ENCODE results near the gene DMRTA2.
"Not testable (repeated sequence)": the region's sequence is repeated elsewhere in the genome, so short reads cannot be mapped to it uniquely, and the experiment has no call there.

The DMRTA2 gene

DNA sequence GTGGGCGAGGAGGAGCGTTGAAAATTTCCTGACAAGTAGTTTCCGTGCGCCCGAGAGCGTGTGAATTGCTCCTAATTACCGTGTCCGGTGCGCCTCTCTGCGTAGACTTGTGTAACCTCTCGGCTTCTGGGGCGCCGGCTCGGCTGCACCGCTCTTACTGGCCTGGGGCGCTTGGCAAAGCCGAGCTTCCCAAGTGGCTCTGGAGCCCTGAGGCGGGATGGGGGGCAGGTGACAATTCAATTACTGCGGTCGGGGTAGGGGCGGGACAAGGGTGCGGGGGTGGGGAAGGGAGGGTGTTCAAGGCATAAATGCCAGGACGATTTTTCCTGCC is 392 bp upstream of the DMRTA2 start:
- no peak for DNase-seq

DNA sequence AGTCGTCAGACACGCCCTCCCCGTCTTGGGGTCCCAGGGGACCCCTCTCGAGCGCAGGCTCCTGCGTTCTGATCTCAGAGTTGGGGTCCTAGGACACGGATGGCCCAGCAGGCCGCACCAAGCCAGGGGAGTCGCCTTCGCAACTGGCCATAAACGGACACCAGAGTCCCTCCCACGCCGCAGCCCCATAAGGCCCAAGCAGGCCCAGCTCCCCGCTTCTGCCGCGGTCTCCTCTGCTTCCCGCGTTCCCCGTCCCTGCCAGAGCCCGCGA is 633 bp downstream of the DMRTA2 start:
- DNase-seq, result no peak

DNA sequence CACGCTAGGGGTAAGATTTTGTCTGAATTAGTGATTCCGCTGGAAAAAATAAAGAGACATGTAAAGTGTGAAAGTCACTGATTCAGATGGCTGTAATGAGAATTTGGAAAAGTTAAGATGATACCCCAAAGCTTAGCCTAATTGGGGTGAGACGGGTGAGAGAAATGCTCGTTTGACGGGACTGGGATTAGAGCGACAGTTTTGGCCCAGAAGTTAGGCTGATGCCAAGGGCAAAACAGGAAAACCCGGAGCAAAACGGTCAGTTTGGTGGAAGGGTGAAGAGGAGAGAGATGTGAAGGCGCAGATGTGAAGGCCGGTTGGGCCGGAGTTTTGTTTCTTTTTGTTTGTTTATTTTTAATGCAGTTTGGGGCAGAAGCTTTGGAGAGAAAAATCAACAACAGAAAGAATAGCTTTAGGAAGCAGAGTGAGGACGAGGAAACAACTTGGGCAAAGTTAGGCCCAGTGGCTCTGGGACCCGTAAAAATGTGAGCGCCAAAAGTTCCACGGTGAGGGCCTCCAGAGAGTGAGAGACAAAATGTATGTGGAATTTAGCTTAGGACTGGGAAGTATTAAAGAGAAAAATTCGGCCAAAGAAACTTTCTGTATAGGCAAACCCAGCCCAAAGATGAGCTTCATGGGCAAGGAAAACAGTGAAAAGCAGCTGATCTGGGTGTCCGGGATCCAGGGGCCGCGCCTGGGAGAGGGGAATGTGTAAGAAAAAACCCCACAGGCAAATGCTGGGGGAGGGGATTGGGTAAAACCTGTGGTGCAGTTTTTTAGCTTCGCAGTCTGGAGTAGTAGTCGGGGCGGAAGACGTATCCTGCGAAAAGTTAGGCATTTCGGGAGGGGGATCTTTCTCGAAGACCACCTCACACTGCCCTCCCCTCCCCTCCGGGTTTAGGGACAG is 1.2 kb downstream of the DMRTA2 start:
- DNase-seq, result no peak

DNA sequence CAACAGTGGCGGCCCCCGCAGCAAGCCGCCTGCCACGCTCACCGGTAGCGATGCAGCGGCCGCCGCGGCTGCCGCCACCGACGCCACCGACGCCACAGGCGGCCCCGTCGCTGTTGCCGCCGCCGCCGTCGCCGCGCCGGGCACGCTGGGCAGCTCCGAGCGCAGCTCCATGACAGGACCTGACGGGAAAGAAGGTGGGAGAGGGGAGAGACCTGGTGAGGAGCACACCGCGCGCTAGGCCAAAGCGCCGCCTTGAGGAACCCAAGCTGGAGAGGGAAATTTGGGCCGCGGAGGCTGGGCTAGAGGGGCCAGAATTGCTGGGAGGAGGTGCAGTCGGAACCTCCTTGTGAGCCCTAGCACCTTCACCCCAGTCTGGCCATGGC is 1.9 kb downstream of the DMRTA2 start:
- no peak for DNase-seq

DNA sequence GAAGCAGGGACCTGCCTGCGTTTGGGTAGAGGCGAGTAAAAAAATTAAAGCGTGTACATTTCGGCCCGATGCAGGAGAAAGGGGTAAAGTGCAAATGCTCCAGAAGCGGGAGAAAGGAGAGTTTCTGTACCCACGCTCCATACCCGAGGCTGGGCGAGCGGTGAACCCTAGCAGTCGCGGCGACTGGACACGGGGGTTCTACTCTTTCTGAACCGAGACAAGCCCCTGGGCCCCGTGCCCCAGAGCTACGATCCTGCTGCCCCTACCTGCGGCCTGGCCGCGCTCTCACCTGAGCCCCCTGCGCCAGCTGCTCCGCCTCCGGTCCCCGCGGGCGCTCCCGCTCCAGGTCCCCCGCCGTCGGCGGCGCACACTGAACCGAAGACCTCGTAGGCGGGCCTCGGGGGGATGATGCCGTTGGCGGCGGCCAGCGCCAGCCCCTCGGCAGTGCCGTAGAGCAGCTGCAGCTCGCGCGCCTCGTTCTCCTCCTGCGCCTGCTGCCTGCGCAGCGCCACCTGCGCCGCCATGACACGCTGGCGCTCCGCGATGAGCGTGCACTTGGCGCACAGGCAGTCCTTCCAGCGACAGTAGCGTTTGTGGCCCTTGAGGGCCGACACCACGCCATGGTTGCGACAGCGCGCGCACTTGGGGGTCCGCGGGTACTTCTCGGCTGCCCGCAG is 2.4 kb downstream of the DMRTA2 start:
- no peak for DNase-seq

DNA sequence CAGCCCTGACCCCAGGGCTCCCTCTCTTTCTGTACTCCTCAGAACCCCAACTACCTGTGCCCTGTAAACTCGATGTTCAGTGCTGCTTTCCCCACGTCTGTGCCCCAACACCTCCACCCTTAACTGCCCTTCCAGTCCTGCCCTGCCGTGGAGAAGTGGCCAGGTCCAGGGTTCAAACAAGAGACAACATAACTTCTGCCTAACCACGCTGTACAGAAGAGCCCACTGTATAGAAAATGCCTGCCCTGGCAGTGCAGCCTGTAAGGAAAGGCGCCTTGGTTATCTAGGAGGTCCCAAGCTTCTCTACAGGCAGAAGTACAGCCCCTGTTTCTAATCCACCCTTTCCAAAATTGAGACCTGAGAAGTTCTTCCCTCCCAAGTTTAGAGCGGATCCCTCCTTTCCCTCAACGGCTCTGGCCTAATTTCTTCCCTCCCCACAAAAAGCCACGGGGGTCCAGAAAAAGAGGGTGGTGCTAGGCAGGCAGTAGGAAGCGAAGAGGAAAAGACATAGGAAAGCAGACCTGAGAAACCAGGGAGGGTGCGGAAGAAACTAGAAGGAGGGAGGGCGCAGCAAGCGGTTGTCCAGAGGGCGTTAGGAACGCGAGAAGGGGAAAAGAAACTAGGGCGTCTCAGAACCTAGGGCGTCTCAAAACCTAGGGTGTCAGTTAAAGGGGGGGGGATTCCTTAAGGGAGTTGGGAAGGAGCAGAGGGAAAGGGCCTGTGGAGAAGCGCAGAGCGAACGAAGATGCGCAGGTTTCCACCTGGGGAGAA is 3.2 kb downstream of the DMRTA2 start:
- no peak for DNase-seq

DNA sequence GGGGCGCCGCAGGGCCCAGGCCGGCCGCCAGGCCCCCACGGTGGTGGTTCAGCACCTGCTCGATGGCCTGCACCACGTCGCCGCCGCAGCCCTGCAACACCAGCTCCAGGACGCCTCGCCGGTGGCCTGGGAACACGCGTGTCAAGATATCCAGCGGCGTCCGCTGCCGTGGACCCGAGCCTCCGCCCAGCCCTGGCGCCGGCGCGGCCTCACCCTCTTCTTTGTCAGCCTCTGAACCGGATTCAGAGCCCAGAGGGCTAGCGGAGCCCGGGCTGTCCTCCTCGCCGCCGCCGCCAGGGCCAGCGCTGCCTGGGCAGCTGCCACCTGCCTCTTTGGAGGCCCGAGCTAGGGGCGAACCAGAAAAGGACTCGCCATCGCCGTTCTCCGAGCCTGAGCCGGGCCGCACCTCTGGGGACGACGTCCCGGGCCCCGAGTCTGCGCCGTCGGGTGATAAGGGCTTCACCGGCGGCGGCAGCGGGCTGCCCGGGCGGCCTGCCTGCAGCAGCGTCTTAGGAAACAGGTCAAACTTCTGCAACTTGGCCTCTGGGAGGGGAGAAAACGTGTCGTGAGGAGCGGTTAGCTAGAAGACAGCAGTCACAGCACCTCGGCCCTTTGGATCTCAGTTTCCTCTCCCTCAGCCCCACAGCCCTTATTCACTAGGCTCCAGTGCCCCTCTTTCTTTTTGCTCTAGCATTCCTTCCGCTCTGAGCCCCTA is 3.9 kb downstream of the DMRTA2 start:
- DNase-seq, result no peak

DNA sequence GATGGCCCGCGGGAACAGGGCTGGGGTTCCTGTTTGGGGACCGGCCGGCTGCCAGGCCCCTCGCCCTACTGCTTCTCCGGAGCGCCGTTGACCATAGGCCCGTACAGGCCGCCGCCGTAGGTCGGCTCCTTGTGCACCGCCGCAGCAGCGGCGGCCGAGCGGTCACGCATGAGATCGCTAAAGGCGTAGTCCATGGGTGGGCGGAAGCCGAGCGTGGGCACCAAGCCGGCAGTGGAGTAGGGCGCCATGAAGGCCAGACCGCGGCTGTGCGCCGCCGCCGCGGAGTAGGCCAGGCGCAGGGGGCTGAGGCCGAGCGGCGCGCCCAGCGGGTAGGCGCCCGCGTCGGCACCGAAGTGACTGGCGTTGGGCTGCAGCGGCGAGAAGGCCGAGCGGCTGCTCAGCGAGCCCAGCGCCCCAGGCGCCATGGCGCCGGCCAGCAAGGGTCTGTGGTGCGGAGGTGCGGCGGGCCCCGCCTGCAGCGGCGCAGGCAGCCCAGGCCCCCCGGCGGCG is 4.6 kb downstream of the DMRTA2 start:
- DNase-seq, result no peak

DNA sequence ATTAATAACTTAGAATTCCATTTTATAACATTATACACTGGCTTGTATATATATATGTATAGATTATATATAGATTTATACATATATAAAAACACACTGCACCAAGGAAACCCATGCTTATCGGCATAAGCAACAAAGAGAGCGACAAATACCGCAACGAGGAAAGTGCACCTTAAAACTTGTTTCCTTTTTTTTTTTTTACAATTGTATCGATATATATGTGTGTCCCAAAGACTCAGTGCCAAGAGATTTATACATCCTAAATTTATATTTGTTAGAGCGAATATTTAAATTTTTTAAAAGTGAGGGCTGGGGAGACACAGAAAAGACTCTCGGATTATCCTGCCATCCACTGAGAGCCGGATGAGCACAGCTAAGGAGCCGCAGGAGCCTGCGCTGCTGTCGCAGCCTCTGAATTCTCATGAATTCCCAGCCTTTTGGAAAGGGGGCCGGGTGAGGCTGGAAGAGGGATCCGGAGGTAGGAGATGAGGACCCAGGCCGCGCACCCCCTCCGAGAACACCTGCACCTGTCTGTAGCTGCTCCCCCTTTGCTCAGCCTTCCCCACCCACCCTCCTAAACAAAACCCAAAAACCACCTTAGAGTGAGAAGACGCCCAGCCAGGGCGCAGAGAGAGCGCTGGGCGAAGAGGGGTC is 5.2 kb downstream of the DMRTA2 start:
- DNase-seq, result no peak

DNA sequence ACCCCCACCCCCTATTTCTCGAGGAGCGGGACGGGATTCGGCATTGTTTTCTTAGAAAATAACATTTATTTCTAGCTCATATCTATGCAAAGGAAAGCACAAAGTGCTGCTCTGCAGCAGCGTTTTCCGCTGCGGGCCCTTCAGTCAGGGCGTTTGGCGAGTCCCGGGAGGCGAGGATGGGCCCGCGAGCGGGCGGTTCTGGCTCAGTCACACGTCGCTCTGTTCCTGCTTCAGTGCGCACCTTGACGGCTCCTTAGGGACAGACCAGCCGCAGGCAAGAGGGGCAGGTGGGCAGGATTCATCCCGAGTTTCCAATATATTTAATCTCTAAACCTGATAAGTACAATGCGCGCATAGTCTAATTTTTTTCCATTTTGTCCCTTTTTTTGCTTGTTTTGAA is 5.7 kb downstream of the DMRTA2 start:
- DNase-seq, result no peak

DNA sequence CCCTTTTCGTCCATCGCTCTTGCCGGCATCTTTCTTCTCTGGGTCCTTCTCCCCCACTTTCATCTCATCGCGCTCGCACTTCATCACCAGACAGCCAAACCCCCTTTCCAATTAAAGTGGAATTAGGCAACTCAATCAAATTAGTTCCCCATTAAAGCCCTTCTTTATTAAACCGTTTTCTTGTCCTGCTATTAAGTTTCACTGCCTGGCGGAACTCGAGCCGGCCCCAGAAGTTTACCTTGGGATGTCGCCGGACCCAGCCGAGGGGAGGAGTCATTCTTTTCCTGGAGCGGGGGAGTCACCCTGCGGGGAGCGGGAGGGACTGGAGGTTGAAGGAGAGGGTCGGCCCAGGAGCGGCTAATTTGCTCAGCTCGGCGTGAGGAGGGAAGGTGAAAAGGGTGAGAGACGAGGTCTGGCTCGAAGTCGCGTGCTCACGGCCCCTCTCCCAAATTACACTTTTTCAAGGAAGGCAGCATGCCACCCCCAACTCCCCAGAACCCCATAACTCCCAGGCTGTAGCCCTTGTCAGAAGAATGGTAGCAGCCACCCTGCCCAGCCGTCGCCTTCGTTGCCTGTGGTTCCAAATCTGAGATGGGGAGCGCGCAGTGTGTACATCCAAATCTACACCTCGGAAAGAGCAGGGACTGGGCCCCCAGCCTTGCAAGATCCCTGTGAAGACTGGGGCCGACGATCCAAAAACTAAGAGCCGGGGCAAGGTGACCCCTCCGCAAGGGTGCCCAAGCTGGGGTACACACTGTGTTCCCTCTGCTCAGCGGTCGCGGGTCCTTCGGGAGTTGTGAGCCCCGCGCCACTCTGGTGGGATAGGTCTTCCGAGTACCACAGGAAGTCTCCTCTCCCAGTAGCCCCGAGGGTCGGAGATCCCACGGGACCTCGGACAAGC is 6.4 kb downstream of the DMRTA2 start:
- DNase-seq, result no peak

DNA sequence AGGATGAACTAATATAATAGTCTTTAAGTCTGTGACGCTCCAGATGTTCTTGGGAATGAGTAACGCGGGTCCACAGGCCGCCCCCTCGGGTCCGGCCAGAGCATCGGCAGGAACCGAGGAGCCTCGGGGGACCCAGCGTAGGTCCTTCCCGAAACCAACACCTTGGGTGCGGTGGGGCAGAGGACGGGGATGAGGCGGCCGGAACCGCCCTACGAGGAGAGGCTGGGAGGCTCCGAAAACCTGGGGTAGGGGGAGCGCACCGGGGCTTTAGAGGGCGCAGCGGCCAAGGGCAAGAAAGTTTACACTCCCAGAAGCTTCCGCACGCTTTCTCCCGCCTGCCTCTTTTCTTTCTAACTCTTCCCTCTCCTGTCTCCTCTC is 7.1 kb downstream of the DMRTA2 start:
- no peak for DNase-seq

DNA sequence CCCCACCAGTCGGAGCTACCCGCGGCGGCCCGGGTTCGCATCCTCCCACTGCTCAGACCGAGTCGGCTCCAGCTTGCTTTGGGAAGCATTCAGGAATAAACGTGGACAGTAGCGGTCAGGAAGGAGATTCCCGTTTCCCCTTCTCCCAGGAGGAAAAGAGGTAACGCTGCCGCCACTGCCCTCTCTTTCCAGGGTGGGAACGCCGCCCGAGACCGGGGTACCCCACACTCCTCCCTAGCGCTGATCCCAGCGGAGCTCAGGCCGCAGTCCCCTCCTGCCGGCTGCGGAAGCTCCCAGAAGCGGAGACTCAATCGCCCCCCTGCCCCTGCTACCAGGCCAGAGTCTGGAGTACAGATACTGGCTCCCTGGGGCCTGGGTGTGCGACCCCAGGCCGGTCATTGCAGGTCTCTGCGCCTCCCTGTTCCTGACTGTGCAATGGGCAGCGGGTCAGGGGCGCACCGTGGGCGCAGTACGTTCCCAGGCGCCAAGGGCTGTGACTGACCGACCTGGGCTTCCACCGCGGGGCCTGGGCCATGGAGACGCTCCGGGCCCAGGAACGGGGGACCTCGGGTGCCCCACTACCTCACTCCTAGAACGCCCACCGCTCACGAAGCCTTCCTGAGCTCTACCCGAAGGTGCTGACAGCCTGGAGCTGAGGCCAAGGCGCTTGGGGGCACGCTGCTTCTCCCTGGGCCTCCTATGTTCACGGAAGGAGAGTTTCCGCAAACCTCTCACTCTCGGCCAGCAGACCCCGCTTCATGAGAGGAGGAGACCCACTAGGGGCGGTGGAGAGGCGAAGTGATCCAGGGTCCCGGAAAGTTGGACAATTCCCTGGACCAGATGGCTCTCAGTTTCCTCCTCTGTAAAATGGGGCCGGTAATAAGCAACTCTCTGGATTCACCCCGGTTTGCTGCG is 7.8 kb downstream of the DMRTA2 start:
- no peak for DNase-seq

DNA sequence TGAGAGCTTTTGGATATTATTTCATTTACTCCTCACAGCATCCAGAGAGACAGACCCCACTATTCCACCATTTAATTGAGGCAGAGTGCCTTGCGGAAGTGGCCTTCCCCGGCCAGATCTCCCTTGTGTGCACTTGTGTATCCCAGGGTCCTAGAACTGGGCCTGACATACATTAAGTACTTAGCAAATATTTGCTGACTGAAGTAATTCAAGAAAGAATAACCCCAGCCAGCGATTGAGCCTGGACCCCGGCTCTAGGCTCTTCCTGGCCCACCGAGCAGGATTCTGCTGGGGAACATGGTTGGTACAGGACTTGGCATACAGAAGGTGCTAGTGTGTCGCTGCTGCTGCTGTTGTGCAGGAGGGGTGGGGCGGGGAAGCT is 8.4 kb downstream of the DMRTA2 start:
- no peak for DNase-seq

DNA sequence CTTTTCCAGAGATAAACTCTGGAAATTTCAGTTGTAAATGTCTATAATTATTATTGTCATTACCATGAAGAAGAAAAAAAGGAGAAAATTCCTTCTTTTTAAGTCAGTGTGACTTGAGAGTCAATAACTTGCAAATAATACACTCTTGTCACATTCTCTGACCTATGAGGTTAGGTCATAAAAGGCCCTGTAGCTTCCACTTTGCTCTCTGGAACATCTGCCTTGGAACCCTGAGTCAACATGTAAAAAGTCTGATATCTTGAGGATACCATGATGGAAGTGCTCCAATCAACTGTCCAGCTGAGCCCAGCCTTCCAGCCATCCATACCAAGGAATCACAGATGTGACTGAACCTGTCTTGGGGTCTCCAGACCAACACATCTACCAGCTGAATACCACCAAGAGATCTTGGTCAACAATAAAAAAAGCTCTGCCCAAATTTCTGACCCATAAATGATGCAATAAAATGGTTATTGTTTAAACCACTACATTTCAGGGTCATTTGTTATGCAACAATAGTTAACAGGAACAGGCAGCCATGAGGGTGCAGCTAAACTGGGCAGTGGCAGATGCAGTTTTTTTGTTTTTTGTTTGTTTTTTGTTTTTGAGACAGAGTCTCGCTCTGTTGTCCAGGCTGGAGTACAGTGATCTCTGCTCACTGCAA is 10.3 kb downstream of the DMRTA2 start:
- no peak for DNase-seq

DNA sequence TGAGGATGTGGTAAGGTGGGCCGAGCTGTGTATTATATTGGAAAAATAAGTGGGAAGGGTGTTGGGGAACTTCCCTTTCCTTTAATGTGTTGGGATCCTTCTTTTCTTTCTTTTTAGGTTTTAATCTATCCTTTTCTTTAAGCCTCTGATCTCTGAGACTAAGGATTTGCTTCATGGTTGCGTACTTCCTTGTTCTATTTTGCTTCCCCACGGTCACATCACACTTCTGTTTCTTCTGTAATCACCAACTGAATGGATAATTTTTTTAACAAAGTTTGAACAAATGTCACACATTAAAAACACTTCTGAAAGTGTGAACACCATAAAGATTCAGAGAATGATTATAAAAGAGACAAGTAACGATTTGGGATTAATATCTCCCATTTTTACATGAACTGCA is 17.4 kb downstream of the DMRTA2 start:
- DNase-seq, result no peak

DNA sequence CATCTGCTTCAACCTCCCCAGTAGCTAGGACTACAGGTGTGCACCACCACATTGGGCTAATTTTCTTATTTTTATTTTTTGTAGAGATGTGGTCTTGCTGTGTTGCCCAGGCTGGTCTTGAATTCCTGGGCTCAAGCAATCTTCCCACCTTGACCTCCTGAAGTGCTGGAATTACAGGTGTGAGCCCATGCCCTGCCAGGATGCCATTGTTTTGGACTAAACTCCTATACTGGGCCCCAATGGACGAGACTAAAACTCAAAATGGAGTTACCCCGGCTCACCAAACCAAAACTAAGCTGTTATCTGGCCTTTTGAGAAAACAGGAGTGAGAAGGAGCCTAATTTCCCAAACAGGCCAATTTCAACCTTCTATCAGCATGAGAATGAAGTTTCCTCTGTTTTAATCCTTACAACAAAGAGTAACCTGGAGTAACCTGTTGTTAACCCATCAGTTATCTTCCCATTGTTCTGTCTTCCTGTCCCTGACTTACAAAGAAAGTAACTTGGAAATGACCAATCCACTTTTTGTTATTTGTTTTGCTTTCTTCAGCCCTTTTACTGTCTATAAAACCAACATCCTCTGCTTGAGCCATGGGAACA is 29.6 kb downstream of the DMRTA2 start:
- no peak for DNase-seq

DNA sequence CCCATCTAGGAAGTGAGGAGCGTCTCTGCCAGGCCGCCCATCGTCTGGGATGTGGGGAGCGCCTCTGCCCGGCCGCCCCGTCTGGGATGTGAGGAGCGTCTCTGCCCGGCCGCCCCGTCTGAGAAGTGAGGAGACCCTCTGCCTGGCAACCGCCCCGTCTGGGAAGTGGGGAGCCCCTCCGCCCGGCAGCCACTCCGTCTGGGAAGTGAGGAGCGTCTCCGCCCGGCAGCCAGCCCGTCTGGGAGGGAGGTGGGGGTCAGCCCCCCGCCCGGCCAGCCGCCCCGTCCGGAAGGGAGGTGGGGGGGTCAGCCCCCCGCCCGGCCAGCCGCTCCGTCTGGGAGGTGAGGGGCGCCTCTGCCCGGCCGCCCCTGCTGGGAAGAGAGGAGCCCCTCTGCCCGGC is 41.7 kb downstream of the DMRTA2 start:
- DNase-seq, result not testable (repeated sequence)

DNA sequence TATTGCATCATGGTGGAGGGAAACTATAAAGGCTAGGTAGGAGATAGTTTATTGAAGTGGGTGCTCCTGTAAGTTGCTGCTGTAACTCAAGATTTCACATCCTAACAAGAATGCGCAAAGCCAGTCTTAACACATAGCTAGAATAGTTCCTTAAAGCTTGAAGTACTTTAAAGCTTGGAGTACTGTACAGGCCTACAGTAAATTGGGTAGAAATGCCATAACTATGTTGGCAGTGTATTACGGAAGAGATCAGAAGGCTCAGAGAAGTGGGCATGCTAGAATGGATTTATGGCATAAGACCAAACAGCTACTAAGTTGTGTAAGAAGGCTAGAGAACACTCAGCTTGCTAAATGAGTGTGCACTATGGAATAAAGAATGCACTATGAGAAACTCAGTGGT is 44.5 kb downstream of the DMRTA2 start:
- no peak for DNase-seq

DNA sequence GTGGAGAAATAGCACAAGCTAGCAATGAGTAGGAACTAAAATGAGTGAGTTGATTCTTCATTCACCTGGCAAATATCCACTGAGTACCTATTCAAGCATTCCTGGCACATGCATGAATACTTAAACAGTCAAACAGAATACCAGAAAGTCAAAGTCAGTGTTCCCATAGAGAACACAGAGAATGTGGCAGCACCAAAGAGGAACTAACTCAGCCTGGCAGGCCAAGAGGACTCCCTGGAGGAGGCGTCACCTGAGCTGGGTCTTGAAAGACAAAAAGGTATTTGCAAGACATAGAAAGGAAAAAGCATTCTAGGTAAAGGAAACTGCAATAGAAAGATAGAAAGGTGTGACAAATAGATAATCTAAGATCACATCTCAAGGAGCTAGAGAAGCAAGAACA is 49.7 kb downstream of the DMRTA2 start:
- no peak for DNase-seq

Data from SHP77 (cell line).